Pons (tissue), 1 donor: ENCODE measurements around the gene ITGB7.
"Not testable (repeated sequence)": the region's sequence is repeated elsewhere in the genome, so short reads cannot be mapped to it uniquely, and the experiment has no call there.

Source experiments
- DNase-seq: peaks from one replicate; pipeline ENCODE4 v3.0.0-alpha.2; 2016; ENCODE audit warnings: low spot score

The ITGB7 gene

DNA sequence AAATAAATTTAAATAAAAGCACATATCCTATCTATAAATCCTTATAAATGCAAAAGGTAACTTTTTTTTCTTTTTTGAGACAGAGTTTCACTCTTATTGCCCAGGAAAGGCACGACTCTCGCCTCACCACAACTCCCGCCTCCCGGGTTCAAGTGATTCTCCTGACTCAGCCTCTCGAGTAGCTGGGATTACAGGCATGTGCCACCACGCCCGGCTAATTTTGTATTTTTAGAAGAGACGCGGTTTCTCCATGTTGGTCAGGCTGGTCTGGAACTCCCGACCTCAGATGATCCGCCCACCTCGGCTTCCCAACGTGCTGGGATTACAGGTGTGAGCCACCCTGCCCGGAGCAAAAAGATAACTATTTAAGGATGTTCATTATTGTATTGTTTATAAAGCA, 28.2 kb downstream of the ITGB7 start:
- DNase-seq = not testable (repeated sequence)

DNA sequence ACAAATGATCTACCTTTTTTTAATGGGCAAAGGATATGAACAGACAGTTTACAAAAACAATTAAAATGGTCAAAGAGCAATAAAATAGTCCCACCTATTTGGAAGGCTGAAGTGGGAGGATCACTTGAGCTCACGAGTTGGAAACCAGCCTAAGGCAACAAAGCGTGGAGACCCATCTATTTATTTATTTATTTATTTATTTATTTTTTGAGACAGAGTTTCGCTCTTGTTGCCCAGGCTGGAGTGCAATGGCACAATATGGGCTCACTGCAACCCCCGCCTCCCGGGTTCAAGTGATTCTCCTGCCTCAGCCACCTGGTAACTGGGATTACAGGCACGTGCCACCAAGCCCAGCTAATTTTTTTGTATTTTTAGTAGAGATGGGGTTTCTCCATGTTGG, 29.6 kb downstream of the ITGB7 start:
- not testable (repeated sequence) for DNase-seq

DNA sequence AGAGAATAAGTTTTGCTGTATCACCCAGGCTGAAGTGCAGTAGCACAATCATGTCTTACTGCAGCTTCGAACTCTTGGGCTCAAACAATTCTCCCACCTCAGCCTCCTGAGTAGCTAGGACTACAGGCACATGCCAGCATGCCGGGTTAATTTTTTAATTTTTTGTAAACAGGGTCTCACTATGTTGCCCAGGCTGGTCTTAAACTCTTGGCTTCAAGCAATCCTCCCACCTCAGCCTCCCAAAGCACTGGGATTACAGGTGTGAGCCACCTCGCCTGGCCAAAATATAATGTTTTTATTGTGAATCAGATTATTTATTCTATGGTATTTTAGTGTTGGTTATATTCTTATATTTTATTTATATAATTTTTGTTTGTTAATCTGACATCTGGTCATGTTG, 30.3 kb downstream of the ITGB7 start:
- no peak for DNase-seq

DNA sequence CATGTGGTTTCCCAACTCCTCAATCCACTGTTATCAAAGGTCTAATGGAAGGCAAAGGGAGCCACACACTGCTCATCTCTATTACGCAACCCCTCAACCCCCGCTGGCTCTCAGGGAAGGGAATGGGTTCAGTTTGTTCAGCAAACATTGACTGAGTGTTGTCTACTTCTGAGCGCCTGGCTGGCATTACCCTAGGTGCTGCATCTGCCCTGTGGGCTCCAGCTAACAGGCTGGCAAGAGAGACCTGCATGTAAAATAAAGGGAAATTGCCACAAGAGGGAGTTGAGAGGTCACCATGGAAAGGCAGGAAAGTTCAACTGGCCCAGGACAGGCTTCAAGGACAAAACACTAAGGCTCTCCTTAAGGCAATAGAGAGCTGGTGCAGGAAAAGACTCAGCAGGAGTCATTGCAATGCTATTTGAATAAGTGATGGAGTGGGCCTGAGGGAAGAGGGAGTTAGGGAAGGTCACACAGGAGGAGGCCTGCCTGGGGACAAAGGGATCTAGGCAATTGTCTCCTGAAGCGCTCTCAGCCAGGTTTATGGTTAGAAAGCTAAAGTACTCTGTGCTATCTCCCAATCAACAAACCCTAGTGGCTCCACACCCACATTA, 32.1 kb downstream of the ITGB7 start:
- DNase-seq = no peak

DNA sequence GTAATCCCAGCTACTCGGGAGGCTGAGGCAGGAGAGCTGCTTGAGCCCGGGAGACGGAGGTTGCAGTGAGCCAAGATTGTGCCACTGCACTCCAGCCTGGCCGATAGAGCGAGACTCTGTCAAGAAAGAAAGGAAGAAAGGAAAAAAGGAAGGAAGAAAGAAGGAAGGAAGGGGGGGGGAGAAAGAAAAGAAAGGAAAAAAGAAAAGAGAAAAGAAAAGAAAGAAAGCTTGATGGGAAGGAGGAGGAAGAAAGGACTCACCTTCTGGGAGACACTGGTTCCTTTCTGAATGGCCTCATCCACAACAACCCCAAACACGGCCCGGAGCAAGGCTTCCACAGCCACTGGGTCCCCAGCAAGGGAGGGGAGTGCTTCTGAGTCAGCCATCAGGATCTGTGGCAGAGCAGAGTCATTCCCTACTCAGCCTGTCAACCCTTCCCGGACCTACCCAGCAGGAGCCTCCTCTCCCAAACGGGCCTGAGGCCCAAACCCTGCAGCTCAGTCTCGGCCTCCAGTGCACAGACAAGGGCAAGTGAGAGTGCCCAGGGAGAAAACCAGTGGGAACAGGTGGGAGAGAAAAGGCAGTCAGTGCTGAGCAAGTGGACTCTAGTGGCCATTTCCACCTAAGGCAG, 33.9 kb downstream of the ITGB7 start:
- DNase-seq = no peak

DNA sequence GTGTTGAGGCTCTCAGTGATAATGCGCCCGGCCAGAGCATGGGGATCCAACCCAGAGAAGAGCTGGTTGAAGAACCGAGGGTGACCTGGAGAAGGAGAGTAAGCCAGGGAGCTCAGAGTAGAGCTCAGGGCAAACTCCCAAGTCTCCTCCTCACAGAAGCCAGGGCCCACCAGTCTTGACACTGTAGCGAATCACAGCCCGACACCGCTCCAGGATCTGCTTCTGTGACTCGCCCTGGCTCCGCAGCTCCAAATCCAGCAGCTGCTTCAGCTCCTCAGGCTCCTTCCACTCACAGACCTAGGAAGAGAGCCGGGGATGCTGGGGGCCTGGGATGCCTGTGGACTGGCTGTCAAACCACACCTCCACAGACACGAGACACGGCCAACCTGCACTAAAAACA, 34.7 kb downstream of the ITGB7 start:
- no peak for DNase-seq

DNA sequence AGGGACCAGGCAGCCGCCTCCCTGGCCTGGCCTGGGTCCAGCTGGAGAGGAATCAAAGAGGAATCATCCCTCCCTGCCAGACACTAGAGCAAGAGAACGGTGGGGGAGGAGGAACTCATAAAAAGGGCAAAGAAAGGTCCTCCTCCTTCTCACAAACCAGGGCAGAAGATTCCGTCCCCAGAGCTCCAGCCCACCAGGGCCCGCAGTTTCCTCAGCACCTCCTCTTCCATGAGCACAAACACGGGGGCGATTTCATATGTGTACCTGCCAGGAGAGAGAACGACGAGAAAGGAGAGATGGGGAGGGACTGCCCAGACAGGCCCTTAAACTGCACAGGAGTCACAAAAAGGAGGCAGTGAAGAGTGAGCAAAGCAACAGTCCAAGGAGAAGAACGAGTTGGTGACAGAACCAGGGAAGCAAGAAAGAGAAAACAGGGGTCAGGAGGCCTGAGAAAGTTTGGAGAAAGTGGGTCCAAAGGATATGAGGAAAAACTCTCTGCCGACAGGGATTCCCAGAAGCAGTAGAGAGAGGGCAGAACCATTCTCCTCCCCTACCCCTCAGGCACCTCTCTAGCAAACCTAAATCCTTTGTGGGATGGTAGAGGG, 35.2 kb downstream of the ITGB7 start:
- no peak for DNase-seq

DNA sequence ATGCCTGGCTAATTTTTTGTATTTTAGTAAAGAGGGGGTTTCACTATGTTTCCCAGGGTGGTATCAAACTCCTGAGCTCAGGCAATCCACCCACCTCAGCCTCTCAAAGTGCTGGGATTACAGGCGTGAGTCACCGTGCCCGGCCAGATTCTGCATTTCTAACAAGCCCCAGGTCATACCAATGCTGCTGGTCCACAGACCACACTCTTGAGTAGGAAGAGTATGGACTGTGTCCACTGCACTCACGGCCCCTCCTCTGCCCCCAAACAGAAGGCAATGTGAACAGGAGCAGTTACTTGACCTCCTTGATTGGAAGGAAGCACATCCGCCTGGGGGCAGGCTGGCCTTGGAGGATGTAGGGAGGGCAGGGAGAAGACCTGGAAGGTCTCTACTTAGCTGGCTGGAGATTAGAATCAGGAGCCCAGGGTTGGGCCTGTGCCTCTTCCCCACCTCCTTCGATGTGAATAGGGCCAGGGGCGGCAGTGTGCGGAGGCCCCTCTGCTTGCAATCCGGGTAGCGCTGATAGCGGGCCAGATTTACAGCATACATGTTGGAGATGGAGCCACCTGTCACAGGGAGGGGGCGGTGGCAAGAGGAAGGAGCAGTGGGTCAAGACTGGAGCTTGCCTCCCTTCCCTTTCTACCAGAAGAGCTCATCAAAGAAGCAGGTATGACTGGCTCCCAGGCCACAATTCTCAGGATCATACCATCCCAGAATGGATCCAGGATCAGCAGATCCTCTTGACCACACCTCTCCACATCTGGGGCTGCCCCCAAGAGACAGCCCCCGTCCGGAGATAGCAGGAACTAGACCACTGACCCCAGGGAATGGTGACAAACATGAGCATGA, 36.0 kb downstream of the ITGB7 start:
- DNase-seq = no peak

DNA sequence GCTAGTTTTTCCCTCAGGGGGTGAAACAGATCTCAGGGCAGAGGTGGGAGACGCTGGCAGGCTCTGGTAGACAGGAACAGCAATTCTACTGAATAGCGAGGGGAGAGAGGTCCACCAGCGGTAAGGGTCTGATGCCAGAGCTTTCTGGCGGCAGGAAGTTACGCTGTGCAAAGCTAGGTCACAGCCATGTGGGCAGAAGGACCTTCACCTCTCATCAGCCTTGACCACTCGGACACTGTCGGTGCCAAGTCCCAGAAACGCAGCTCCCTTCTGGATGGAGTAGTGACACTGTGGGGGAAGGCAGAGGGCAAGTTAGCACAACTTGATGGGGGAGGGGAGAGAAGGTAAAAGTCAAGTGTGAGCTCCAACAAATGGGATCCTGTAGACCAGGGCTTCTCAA, 36.8 kb downstream of the ITGB7 start:
- DNase-seq = no peak

DNA sequence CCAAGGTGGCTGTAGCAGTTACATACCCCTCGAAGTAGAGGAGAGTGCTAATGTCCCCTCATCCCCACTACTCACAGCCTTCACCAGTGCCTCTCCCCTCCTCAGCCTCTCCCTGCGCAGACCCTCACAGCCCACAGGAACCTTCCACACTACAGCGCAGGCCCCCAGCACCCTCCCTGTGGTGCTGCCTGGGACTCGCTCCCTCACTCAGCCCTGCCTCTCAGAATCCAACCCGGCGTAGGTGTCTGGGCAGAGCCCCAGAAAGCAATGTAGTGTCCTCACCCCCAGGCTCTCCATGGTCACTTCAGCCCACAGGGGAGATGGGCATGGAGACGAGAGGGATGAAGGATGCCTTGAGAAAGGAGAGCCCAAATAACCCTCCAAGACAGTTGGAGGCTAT, 37.4 kb downstream of the ITGB7 start:
- no peak for DNase-seq

DNA sequence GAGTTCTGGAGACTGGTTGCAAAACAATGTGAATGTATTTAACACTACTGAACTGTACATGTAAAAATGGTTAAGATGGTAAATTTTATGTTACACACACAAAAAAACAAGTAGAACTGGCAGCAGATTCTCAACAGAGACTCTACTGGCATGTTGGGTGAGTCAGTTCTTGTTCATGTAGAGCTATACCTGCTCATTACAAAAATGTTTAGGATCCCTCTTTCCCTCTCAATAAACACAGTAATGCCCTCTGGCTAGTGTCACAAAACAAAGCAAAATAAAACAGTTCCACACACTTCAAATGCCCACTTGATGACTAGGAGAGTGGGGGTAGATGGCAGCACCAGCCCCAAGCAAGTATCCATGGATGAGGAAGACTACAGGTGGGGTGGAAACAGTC, 40.2 kb downstream of the ITGB7 start:
- DNase-seq = no peak

DNA sequence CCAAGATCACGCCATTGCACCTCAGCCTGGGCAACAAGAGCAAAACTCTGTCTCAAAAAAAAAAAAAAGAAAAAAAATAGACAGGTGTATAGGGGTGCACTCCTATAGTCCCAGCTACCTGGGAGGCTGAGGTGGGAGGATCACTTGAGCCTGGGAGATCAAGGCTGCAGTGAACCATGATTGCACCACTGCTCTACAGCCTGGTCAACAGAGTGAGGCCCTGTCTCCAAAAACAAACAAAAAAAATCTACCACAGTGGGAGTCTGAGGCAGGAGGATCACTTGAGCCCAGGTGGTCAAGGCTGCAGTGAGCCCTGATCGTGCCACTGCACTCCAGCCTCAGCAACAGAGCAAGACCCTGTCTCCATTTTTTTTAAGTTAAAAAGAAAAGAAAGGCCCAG, 44.0 kb downstream of the ITGB7 start:
- not testable (repeated sequence) for DNase-seq

DNA sequence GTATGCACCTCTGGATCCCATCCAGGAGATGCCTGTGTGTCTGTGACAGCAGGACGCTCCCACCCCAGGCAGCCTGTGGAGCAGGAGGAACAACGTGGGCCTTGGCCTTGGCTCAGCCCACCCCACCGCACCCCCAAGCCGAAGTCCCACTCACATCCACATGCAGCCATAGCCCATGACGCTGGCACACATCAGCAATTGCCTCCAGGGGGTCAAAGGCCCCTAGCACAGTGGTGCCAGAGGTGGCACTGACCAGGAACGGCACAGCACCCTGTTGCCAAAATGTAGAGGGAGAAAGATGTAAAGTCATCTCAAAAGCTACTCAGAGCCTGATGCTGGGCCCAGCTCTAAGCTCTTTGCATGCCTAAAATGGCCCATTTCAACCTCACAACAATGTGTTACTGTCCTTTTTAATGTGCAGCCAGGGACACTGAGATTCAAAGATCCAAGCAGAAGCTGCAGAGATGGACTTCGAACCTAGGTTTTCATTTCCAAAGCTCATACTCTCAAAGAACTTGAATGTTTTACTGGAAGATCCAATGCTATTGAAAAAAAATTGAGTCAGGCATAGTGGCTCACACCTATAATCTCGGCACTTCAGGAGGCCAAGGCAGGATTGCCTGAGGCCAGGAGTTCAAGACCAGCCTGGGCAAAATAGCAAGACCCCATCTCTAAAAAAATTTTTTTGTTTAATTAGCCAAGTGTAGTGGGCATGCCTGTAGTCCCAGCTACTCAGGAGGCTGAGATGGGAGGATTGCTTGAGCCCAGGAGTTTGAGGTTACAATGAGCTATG, 45.7 kb downstream of the ITGB7 start:
- DNase-seq = no peak

DNA sequence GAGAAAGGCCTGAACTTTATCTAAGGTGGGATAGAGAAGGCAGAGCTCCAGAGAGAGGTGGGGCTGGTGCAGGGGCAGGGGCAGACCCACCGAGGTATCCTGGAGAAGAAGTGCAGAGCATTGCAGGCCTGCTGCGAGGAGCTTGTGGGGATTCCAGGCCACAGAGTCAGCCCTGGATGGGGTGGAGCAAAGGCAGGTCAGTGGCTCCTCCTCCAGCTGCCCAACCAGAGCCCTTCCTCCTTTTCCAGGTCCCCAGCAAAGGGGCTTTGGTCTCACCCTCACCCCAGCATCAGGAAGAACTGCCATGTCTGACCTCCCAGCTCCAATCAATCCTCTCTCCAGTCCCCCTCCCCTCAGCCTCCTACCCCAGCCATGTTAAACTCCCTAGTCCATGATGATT, 46.4 kb downstream of the ITGB7 start:
- no peak for DNase-seq

DNA sequence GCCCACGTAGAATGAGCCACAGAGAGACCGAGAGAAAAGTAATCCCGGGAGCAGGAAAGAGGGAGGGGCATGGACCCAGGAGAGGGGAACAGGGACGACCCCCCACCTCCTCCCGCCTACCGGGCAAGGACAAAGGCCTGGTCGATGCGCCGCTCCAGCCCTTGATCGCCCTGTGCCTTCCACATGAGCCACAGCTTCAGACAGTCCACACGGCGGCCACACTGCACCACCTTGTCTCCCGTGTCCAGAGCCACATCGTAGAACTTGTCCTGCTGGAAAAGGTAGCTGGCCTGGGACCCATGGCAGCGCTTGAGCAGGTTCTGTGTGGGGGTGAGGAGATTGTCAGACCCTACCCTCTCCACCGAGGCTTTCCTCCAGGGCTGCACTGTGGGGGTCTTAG, 47.1 kb downstream of the ITGB7 start:
- no peak for DNase-seq

DNA sequence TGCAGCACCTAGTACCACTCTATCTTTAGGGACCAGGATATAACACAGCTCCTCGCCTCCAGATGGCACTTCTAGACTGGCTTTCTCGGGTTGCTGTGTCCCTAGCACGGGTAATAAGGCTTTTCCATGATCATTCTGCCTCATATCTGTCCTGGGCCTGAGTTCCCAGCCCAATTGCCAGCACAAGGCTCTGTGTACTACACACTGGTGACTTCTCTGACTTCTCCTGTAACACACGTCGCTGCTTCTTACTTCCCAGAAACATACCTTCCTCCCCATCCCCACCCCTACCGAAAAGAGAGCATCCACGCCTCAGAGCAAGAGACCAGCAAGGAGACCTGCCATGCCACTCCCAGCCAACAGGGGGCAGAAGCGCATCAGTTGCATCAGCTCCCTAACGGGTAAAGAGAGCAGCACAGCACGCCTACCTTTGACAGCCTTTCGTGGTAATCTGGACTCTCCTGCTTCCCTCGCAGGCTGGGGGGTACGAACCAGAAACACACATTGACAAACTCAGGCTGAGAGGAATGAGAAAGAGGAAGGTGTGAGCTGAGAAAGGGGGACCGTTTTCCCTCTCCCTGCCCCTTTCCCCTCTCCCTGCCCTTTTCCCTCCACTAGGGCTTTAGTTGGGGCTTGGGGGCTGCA, 47.7 kb downstream of the ITGB7 start:
- peak; percentile 75 for DNase-seq

DNA sequence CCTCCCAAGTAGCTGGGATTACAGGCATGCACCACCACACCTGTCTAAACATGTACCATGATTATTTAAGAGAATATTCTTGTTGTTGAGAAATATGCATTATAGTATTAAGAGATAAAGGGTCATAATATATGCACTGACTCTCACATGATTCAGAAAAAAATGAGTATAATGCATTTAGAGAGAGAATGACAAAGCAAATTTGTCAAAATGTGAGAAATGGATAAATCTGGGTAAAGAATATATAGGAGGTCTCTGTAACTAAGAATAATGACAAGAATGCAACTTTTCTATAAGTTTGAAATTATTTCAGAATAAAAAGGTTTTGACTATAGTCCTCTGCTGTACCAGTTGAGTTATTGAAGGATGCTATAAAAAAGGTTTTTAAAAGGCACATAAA, 54.7 kb downstream of the ITGB7 start:
- DNase-seq = no peak

DNA sequence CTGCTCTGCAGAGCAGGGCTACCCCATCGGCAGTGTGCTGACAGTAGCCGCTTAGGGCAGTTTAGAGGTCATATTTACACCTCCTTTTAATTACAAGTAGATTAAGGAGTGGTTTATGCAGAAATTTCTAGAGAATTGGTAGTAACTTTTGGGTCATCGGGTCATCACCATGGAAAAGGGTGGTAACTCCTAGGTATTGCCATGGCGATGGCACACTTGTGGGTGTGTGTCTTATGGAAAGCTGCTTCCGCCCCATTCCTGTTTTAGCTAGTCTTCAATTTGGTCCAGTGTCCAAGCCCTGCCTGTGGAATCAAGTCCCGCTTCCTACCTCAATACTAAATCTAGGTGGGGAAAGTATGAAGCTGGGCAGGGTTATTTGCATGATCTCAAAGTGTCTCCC, 56.0 kb downstream of the ITGB7 start:
- DNase-seq = no peak

DNA sequence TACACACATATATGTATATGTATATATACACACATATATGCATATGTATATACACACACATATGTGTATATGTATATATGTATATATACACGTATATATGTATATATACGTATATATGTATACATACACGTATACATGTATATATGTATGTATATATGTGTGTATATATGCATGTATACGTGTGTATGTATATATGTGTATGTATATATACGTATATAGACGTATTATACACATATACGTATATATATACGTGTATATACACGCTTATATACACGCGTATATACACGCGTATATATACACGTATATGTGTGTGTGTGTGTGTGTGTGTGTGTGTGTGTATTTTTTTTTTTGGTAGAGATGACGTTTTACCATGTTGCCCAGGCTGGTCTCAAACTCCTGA, 59.4 kb downstream of the ITGB7 start:
- no peak for DNase-seq

DNA sequence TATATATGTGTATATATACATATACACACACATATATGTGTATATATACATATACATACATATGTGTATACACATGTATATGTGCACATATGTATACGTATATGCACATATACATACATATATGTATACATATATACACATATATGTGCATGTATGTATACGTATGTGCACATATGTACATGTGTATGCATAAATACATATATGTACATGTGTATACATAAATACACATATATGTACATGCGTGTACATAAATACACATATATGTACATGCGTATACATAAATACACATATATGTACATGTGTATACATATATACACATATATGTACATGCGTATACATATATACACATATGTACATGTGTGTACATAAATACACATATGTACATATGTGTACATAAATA, 59.9 kb downstream of the ITGB7 start:
- DNase-seq = no peak

DNA sequence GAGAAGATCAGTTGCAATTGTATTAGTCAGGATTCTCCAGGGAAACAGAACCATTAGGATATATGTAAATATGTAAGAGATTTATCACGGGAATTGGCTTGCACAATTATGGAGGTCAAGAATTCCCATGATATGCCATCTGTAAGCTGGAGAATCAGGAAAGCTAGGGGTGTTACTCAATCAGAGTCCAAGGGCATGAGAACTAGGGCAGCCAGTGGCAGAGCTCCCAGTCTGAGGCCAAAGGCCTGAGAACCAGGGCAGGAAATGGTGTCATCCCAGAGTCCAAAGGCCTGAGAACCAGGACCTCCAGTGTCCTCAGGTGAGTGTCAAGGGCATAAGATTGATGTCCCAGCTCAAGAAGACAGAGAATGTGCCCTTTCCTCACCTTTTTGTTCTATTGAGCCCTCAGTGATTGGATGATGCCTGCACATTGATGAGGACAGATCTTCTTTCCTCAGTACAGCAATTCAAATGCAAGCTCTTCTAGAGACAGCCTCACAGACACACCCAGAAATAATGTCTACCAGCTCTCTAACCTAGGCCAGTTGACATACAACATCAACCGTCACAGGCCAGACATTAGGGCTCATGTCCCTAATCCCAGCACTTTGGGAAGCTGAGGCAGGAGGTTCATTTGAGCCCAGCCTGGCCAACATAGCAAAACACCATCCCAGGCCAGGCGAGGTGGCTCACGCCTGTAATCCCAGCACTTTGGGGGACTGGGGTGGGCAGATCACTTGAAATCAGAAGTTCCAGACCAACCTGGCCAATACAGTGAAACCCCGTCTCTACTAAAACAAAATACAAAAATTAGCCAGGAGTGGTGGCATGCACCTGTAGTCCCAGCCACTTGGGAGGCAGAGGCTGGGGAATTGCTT, 61.4 kb downstream of the ITGB7 start:
- DNase-seq = no peak
